IMR-90 (cell line): ENCODE data around the gene IMPDH1.

ENCODE experiments used
- POLR2A ChIP-seq: IDR thresholded peaks from 2 replicates; pipeline ENCODE4 v1.6.1; 2012; ENCODE audit warnings: mild to moderate bottlenecking, low read depth, low read length
- RFX5 ChIP-seq: IDR thresholded peaks from 2 replicates; pipeline ENCODE4 v1.8.0; 2012; ENCODE audit warnings: low read depth, mild to moderate bottlenecking, low read length, moderate library complexity
- TF ChIP-seq, protein P1 (sequence below): conservative IDR thresholded peaks from 2 replicates; pipeline ENCODE4 v1.5.1; 2012; ENCODE audit warnings: mild to moderate bottlenecking, low read depth, low read length, improper control_type of control experiment

GRCh38 chr7:128365432-128365831 is 44.4 kb downstream of the IMPDH1 start:
- TF ChIP-seq, protein P1, sequence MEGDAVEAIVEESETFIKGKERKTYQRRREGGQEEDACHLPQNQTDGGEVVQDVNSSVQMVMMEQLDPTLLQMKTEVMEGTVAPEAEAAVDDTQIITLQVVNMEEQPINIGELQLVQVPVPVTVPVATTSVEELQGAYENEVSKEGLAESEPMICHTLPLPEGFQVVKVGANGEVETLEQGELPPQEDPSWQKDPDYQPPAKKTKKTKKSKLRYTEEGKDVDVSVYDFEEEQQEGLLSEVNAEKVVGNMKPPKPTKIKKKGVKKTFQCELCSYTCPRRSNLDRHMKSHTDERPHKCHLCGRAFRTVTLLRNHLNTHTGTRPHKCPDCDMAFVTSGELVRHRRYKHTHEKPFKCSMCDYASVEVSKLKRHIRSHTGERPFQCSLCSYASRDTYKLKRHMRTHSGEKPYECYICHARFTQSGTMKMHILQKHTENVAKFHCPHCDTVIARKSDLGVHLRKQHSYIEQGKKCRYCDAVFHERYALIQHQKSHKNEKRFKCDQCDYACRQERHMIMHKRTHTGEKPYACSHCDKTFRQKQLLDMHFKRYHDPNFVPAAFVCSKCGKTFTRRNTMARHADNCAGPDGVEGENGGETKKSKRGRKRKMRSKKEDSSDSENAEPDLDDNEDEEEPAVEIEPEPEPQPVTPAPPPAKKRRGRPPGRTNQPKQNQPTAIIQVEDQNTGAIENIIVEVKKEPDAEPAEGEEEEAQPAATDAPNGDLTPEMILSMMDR: no peak
- TF ChIP-seq POLR2A (no peak), RFX5 (no peak)
